GM12878 (cell line): ENCODE results near the gene TLCD3B. TPM values are rescaled to one million over a fixed set of nuclear protein-coding genes. Genes with fewer than 3 reads are reported as not detected.
A peak's percentile ranks its signal among the peaks of the same experiment; 100 is the strongest.

ENCODE experiments used
- ATAC-seq: fragments of 200-7000 bp; cut with Tn5 transposase; 3 replicates; pipeline ENCODE4 v1.9.1; 2020; ENCODE audit warnings: mild to moderate bottlenecking, moderate library complexity
- BruUV-seq: library from RNA; stranded (reverse); fragments of 400-500 nt; replicated peaks from 2 replicates; lab custom pipeline; 2021; lab: Mats Ljungman, UMichigan
- CTCF ChIA-PET: fragments of 300-600 bp; sonication (Branson Sonifier 250); formaldehyde crosslinking; extraction: SDS; loops from one replicate; lab custom pipeline; 2021; ENCODE audit warnings: inconsistent platforms; lab: Yijun Ruan, JAX
- POLR2A ChIA-PET: fragments of 350-600 bp; formaldehyde crosslinking; extraction: SDS; loops from one replicate; lab custom pipeline; 2021; ENCODE audit warnings: inconsistent platforms; lab: Charles Lee
- RAD21 ChIA-PET: fragments of 300-600 bp; sonication (Branson Sonifier 250); formaldehyde crosslinking; loops from one replicate; lab custom pipeline; 2023; ENCODE audit warnings: antibody characterized with exemption; ENCODE audit not compliant: unreplicated experiment; lab: Charles Lee
- SMC1A ChIA-PET: fragments of 300-600 bp; sonication (Branson Sonifier 250); formaldehyde crosslinking; loops from one replicate; lab custom pipeline; 2023; ENCODE audit not compliant: unreplicated experiment, uncharacterized antibody; lab: Charles Lee
- DNase-seq: peaks from one replicate; pipeline ENCODE4 v3.0.0-alpha.2; 2011; ENCODE audit warnings: low read depth, low spot score
- FAIRE-seq: peaks from 3 replicates; lab custom pipeline; 2011; peaks lifted over from hg19 to GRCh38; lab: Jason Lieb, UNC
- H2AFZ ChIP-seq: 2 replicates; pipeline ENCODE4 v1.6.0; 2011; ENCODE audit warnings: low read depth, low read length, control low read depth; ENCODE audit not compliant: control insufficient read depth
- H3K27ac ChIP-seq: 2 replicates; pipeline ENCODE4 v1.5.1; 2011; ENCODE audit warnings: control low read depth; ENCODE audit not compliant: control insufficient read depth, insufficient read depth
- H3K27me3 ChIP-seq, 2 experiments: replicated peaks in 1 of 2; 2 replicates each; pipeline versions ENCODE4 v1.6.0 to v1.6.1; 2011; ENCODE audit warnings: low read length in 1 of 2; ENCODE audit not compliant: control insufficient read depth in 2 of 2, insufficient read depth in 2 of 2
- H3K36me3 ChIP-seq, 2 experiments: 2 replicates each; pipeline ENCODE4 v1.5.1; 2011; ENCODE audit warnings: low read length in 1 of 2; ENCODE audit not compliant: control insufficient read depth in 2 of 2, insufficient read depth in 2 of 2
- H3K4me1 ChIP-seq: 2 replicates; pipeline ENCODE4 v1.6.1; 2011; ENCODE audit warnings: mild to moderate bottlenecking, low read length, moderate library complexity, mixed read lengths; ENCODE audit not compliant: control insufficient read depth, insufficient read depth
- H3K4me2 ChIP-seq: 2 replicates; pipeline ENCODE4 v1.6.0; 2011; ENCODE audit warnings: control low read depth; ENCODE audit not compliant: control insufficient read depth, insufficient read depth
- H3K4me3 ChIP-seq: fragments of 200-600 bp; sonication (generic); 2 replicates; pipeline ENCODE4 v1.5.1; 2016
- H3K79me2 ChIP-seq: 2 replicates; pipeline ENCODE4 v1.6.0; 2011; ENCODE audit warnings: low read length; ENCODE audit not compliant: control insufficient read depth, insufficient read depth
- H3K9ac ChIP-seq: 2 replicates; pipeline ENCODE4 v1.8.0; 2011; ENCODE audit warnings: low read length, control low read depth, mixed read lengths; ENCODE audit not compliant: control insufficient read depth, insufficient read depth
- H3K9me3 ChIP-seq: replicated peaks from 3 replicates; pipeline ENCODE4 v1.5.1; 2011; ENCODE audit warnings: mild to moderate bottlenecking, low read length; ENCODE audit not compliant: control insufficient read depth, insufficient read depth
- H4K20me1 ChIP-seq: 2 replicates; pipeline ENCODE4 v1.6.0; 2011; ENCODE audit not compliant: control insufficient read depth, insufficient read depth
- BRCA1 ChIP-seq: IDR thresholded peaks from 2 replicates; pipeline ENCODE4 v1.6.1; 2011; ENCODE audit warnings: low read depth, low read length, improper control_type of control experiment
- CHD1 ChIP-seq: IDR thresholded peaks from 2 replicates; pipeline ENCODE4 v1.6.1; 2012; ENCODE audit warnings: low read depth, low read length, improper control_type of control experiment
- FOXK2 ChIP-seq: fragments of 450-650 bp; IDR thresholded peaks from 2 replicates; pipeline ENCODE4 v1.6.1; 2017; ENCODE audit warnings: mild to moderate bottlenecking, moderate library complexity
- IKZF2 ChIP-seq, 2 experiments: fragments of 450-650 bp; IDR thresholded peaks; 2 replicates each; pipeline ENCODE4 v1.6.1; 2017; ENCODE audit warnings: mild to moderate bottlenecking in 2 of 2, moderate library complexity in 2 of 2
- POU2F2 ChIP-seq: IDR thresholded peaks from 3 replicates; pipeline ENCODE4 v1.6.1; 2011; ENCODE audit warnings: low read depth, mild to moderate bottlenecking, low read length, borderline replicate concordance
- SIX5 ChIP-seq: IDR thresholded peaks from 2 replicates; pipeline ENCODE4 v1.6.1; 2011; ENCODE audit warnings: mild to moderate bottlenecking, low read depth, low read length, moderate library complexity; ENCODE audit not compliant: severe bottlenecking
- TBL1XR1 ChIP-seq: IDR thresholded peaks from 2 replicates; pipeline ENCODE4 v1.6.1; 2012; ENCODE audit warnings: low read depth, low read length, improper control_type of control experiment
- WGBS: methylation state at CpG from one replicate; pipeline ENCODE4 v1.1.6; 2016; ENCODE audit warnings: low lambda C conversion rate; ENCODE audit not compliant: insufficient replicate concordance, insufficient coverage; ENCODE audit errors: missing lambda C conversion rate; 5-methylcytosine and 5-hydroxymethylcytosine counted together
- in situ Hi-C: fragments of 300-500 bp; cut with MboI; formaldehyde crosslinking; loops from 9 replicates; pipeline ENCODE4 v1.14.3; 2018; ENCODE audit warnings: mixed read lengths
- intact Hi-C: fragments of 100-400 bp; cut with micrococcal nuclease; formaldehyde crosslinking; loops from one replicate; pipeline ENCODE4 v1.14.2; 2022; ENCODE audit not compliant: unreplicated experiment
- polyA plus RNA-seq, 11 experiments: library from polyadenylated mRNA; depleted of rRNA in 4 of 11; unstranded in 6 of 11; stranded (reverse) in 5 of 11; fragments of >200 nt; fragmentation: Nextera tagmentation in 4 of 11; fragmentation: Illumina TruSeq in 1 of 11; extraction: Ambion mirVana in 4 of 11; extraction: Trizol in 1 of 11; gene quantifications; 1 replicate in 1 of 11; 2 replicates in 10 of 11; pipeline versions ENCODE4 v1.2.1 to v1.2.3, GENCODE V29; 2011 to 2016; ENCODE audit warnings: inconsistent platforms in 2 of 11, missing spikeins in 2 of 11, low read depth in 1 of 11
- total RNA-seq, 4 experiments: library from RNA; depleted of rRNA in 3 of 4; stranded (reverse); fragments of >200 nt in 3 of 4; fragmentation: Illumina TruSeq in 1 of 4; extraction: Trizol in 1 of 4; gene quantifications; 2 replicates each; pipeline versions ENCODE4 v1.2.1 to v1.2.3, GENCODE V29; 2013 to 2021
- TF ChIP-seq, protein P1 (sequence below): IDR thresholded peaks from 2 replicates; pipeline ENCODE4 v1.6.1; 2012; ENCODE audit warnings: low read depth, low read length, improper control_type of control experiment
- TF ChIP-seq, protein P2 (sequence below): fragments of 450-650 bp; IDR thresholded peaks from 2 replicates; pipeline ENCODE4 v1.6.1; 2017; ENCODE audit warnings: mild to moderate bottlenecking
- TF ChIP-seq, protein P3 (sequence below): fragments of 450-650 bp; conservative IDR thresholded peaks from 2 replicates; pipeline ENCODE4 v1.6.1; 2017; ENCODE audit warnings: mild to moderate bottlenecking, moderate library complexity
- TF ChIP-seq, protein P4 (sequence below): fragments of 450-650 bp; formaldehyde crosslinking; IDR thresholded peaks from 2 replicates; pipeline ENCODE4 v1.5.0; 2022; ENCODE audit warnings: mild to moderate bottlenecking, missing genetic modification characterization

TLCD3B gene
- total and polyA plus RNA-seq, 10 of the 15 experiments (the other 5 are each of a cell fraction or from before 2014, with no cell fraction given) = 0.05 to 0.51 (median 0.18) TPM; not detected in 4

DNA sequence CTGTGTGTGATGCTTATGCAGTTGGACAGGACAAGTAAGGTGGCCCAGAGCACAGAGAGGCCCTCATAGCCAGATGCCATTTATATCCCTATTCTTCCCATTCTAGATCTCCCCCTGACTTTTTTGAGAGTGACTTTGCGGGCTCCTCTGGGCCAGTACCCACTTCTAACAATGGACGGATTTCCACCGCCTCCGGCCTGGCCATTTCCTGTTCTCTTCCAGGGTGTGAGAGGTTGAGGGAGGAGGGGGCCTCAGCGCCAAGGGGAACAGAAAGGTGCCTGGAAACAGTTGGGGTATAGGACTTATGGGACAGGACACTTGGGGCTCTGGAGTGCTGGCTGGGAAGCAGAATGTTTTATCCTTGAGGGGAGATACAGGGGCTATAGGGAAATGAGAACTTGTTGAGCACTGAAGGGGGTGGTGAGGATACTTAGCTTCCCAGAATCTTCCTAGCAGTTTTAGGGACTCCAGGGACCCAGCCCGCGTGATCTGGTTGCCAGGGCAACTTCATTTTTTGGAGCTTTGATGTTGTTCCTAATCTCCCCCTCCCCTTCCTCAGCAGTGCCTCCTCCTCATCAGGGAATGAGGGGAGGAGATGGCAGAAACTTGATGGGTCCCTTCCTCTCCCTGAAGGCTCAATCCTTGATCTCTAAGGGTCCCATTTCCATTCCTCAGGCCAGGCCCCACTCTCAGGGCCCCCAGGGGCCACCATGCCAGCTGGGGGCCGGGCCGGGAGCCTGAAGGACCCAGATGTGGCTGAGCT is 53.8 kb downstream of the TLCD3B start (continued):
- TF ChIP-seq, protein P1, sequence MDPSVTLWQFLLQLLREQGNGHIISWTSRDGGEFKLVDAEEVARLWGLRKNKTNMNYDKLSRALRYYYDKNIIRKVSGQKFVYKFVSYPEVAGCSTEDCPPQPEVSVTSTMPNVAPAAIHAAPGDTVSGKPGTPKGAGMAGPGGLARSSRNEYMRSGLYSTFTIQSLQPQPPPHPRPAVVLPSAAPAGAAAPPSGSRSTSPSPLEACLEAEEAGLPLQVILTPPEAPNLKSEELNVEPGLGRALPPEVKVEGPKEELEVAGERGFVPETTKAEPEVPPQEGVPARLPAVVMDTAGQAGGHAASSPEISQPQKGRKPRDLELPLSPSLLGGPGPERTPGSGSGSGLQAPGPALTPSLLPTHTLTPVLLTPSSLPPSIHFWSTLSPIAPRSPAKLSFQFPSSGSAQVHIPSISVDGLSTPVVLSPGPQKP = no peak
- TF ChIP-seq SIX5 (no peak), TBL1XR1 (no peak), IKZF2 (IDR thresholded peaks at IDR 0.05) (no peak)
- TF ChIP-seq, protein P2, sequence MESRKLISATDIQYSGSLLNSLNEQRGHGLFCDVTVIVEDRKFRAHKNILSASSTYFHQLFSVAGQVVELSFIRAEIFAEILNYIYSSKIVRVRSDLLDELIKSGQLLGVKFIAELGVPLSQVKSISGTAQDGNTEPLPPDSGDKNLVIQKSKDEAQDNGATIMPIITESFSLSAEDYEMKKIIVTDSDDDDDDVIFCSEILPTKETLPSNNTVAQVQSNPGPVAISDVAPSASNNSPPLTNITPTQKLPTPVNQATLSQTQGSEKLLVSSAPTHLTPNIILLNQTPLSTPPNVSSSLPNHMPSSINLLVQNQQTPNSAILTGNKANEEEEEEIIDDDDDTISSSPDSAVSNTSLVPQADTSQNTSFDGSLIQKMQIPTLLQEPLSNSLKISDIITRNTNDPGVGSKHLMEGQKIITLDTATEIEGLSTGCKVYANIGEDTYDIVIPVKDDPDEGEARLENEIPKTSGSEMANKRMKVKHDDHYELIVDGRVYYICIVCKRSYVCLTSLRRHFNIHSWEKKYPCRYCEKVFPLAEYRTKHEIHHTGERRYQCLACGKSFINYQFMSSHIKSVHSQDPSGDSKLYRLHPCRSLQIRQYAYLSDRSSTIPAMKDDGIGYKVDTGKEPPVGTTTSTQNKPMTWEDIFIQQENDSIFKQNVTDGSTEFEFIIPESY = no peak

DNA sequence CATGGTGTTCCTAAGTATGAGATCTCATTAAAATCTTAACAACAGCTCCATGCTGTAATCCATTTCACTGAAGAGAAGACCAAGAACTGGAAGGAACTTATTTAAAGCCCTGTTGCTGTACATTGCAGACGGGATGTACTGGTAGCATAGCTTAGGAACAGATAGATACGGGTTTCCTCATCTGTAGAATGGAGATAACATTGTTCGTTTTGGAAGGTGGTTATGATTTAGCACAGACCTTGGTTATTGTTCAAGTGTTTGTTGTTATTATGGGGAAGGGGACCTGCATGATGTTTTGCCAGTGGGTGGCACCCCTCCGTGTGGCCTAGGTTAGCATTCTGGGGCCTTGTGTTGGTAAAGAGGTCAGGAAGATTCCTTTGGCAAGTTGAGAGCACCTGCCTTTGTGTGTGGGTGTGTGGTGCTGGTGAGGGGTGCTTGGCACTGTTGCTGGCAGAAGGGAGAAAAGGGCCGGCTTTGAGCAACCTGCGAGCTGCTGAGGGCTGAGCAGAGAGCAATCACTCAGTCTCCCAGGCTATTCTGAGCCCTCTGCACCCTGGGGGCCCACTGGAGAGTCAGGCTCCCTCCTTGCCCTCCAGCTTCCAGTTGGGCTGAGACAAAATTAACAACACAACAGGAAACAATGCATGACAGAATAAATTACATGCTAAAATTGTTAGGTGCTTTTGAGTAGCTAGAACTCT is 55.1 kb downstream of the TLCD3B start:
- H3K79me2 ChIP-seq = peaks cover 37% of the 10 kb centered on the region
- no peaks in the 10 kb centered on the region; the same call in 2 of the 3 replicates for H3K9me3 ChIP-seq
- ChIA-PET POLR2A (interaction anchor here (0.6 to 6.0 kb wide), 8 partner anchors 10 to 85 kb away, joined by 3 to 53 read pairs (median 8); partner anchors contain the start of genes HIRIP3, INO80E and TMEM219), SMC1A (interaction anchor here (0.8 to 3.2 kb wide), 6 partner anchors 10 to 119 kb away, joined by 3 to 11 read pairs (median 3); partner anchors contain the start of gene TMEM219), CTCF (interaction anchor here (0.5 to 2.8 kb wide), 17 partner anchors 13 to 1053 kb away, joined by 3 to 14 read pairs (median 4); partner anchors contain the start of genes INO80E, KCTD13 and TMEM219), RAD21 (interaction anchor here (0.8 kb wide), 1 partner anchor 128 kb away, joined by 5 read pairs; no protein-coding TSS in a partner anchor)
- in situ Hi-C loops = no loop called here
- WGBS = 13% methylated on average over 6 of the region's 6 CpGs
- peak overlapping the region; percentile 99 for H3K4me3 ChIP-seq
- peak overlapping the region; percentile 86 for H3K9ac ChIP-seq
- no TSS peak for BruUV-seq
- intact Hi-C loops = no loop called here
- H3K4me2 ChIP-seq = peak overlapping the region; percentile 91
- H3K36me3 ChIP-seq = peaks cover 14 to 15% of the 10 kb centered on the region in 2 experiments
- H3K27me3 ChIP-seq = no peaks in the 10 kb centered on the region
- DNase-seq (no peak), FAIRE-seq (peak; percentile 68), ATAC-seq (0 out of 3 replicates have a peak, but pooled peaks have one; percentile 4)
- H4K20me1 ChIP-seq = no peaks in the 10 kb centered on the region
- no peak overlapping the region for H2AFZ ChIP-seq
- H3K4me1 ChIP-seq = peaks cover 9% of the 10 kb centered on the region
- H3K27ac ChIP-seq = peak overlapping the region; percentile 32
- TF ChIP-seq, protein P3, sequence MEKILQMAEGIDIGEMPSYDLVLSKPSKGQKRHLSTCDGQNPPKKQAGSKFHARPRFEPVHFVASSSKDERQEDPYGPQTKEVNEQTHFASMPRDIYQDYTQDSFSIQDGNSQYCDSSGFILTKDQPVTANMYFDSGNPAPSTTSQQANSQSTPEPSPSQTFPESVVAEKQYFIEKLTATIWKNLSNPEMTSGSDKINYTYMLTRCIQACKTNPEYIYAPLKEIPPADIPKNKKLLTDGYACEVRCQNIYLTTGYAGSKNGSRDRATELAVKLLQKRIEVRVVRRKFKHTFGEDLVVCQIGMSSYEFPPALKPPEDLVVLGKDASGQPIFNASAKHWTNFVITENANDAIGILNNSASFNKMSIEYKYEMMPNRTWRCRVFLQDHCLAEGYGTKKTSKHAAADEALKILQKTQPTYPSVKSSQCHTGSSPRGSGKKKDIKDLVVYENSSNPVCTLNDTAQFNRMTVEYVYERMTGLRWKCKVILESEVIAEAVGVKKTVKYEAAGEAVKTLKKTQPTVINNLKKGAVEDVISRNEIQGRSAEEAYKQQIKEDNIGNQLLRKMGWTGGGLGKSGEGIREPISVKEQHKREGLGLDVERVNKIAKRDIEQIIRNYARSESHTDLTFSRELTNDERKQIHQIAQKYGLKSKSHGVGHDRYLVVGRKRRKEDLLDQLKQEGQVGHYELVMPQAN = no peak
- TF ChIP-seq, protein P4, sequence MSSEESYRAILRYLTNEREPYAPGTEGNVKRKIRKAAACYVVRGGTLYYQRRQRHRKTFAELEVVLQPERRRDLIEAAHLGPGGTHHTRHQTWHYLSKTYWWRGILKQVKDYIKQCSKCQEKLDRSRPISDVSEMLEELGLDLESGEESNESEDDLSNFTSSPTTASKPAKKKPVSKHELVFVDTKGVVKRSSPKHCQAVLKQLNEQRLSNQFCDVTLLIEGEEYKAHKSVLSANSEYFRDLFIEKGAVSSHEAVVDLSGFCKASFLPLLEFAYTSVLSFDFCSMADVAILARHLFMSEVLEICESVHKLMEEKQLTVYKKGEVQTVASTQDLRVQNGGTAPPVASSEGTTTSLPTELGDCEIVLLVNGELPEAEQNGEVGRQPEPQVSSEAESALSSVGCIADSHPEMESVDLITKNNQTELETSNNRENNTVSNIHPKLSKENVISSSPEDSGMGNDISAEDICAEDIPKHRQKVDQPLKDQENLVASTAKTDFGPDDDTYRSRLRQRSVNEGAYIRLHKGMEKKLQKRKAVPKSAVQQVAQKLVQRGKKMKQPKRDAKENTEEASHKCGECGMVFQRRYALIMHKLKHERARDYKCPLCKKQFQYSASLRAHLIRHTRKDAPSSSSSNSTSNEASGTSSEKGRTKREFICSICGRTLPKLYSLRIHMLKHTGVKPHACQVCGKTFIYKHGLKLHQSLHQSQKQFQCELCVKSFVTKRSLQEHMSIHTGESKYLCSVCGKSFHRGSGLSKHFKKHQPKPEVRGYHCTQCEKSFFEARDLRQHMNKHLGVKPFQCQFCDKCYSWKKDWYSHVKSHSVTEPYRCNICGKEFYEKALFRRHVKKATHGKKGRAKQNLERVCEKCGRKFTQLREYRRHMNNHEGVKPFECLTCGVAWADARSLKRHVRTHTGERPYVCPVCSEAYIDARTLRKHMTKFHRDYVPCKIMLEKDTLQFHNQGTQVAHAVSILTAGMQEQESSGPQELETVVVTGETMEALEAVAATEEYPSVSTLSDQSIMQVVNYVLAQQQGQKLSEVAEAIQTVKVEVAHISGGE (CRISPR knock-in tag) = no peak
- TF ChIP-seq CHD1 (no peak), BRCA1 (no peak), FOXK2 (no peak), POU2F2 (no peak)
